Colon (tissue), 2 donors: ENCODE results near the gene OPCML.

Experiments
- FAIRE-seq: peaks from 2 replicates; lab custom pipeline; 2012; peaks lifted over from hg19 to GRCh38; lab: Jason Lieb, UNC
- donor health status: control.
- donor health status: control.

Gene OPCML

DNA sequence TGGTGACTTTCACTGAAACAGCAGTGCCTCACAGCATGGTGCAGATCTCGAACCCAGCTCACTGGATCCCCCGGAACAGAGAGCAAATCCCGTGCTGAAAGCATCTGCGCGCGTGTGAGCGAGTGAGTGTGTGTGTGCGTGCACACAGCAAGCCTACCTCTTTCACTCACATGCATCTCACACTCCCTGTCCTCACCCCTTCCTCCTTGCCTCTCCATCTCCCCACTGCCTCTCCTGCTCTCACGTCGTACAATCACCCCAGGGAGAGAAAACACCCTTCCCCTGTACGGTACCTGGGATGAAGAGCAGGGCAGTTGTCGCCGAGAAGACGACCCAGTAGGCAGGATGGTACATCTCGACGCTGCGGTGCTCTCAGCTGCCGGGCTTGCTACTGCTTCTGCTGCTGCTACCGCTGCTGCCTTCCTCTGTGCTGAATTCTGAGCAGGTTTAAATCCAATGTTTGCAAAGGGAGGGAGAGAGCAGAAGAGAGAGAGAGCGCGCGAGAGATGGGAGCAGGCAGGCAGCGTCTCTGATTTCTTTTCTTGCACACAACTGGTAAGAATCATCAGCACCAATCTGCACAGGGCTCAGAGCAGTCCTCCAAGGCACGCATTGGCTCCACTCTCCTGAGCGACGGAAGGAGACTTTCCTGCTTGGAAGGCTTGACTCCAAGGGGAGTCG lies at the start of gene OPCML:
Gene OPCML (minus strand): TSS at position 531 of the 681 bp plus-strand sequence.
- no peak for FAIRE-seq

DNA sequence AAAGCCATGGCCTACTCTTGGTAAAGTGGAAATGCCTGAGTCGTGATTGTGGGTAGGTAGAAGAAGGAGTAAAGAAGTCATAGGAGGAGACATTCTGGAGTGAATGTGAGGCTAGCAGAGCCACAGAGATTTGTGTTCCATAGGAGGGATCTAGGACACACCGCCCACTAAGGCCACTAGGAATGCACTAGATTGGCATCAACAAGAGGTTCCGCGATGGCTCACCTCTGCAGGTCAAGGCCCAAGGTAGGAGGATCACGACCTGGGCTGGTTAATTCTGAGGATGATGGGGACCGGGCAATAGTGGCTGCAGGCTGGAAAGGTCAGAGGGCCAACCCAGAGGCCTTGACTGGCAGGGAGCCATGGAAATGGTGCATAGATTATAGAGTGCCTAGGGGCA lies 48.8 kb upstream of the OPCML start:
- no peak for FAIRE-seq

DNA sequence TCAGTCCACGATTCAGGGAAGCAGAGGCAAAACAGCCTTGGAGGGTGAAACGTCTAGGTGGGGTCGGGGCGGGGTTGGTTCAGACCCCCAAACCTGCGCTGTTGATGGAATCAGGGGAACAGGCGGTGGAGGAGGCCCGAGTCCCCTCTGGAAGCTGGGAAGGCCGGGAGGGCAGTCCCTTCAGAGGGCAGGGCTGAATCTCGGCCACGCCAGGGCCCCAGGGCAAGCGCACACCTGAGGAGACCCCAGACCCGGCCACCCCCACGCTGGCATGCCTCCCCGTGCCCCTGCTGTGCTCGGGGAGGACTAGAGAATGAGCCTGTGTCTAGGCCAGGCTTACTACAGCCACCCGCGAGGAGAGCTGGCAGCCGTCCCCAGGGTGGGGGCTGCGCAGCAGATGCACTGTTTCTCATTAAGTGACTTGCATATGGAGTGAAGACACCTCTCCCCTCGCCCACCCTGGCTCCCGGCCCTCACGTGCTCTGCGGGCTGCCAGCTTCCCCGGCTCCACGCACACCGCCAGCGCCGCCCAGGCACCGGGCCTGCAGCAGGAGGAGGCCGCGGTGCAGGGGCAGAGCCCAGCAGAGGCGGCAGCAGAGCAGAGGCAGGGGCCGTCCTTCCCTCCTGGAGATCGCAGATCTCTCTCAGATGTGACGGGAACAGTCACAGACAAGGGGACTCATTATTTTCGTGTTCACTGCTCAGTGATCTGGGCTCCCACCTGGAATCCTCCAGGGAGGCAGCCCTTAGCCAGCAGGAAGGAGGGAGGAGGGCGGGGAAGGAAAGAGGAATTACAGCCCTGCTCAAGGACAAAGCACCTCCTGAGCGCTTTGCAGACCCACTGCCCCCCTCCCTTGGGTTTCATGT lies 47.1 kb upstream of the OPCML start:
- FAIRE-seq, result no peak

DNA sequence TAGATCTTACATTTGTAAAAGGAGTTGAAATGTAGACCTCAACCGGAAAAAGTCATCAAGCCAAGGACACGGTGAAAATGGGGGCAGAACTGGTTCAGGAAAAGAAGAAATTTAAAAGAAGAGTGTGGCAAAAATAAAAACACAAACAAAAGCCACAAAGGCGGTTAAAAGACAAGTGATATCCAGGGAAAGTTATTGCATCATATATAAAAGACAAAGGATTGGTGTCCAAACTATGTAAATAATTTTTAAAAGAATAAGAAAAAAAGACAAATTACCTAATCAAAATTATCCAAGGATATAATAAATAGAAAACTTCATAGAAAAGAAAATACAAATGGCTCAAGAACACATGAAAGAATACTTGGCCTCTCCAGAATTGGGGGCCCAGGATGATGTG lies 45.1 kb upstream of the OPCML start:
- no peak for FAIRE-seq

DNA sequence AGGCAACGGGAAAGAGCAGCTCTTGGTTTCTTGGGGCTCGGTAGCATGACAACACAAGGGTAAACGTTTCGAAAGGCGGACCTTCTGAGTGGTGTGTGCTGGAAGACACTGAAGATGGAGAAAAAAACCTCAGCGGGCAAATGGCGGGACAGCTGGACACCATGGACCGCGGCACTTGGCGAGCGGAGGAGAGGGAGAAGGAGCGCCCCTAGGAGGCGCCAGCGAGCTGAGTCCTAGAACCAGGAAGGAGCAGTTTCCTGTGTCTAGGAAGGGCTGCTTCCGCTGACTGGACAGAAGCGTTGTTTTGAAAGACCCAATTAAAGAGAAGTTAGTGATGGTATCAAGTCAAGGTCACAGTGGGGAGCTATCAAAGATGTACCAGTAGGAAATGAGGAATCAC lies 44.0 kb upstream of the OPCML start:
- no peak for FAIRE-seq

DNA sequence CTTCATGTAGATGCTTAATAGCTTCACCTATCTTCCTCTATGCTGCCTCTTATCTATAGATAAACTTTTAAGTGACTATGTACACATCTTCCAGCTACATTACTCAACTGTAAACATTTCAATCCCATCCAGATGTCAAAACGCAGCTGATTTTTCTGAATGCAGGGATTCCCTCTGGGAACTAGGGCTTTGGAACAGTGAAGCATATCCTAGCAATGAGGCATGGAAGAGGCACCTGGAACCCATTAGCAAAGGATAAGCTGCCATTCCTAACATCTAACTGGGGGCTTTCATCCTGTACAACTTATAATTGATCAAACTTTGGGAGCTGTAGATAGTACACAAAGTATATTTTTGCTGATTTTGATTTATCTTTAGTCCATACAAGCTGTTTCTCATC lies 40.8 kb upstream of the OPCML start:
- FAIRE-seq, result no peak

DNA sequence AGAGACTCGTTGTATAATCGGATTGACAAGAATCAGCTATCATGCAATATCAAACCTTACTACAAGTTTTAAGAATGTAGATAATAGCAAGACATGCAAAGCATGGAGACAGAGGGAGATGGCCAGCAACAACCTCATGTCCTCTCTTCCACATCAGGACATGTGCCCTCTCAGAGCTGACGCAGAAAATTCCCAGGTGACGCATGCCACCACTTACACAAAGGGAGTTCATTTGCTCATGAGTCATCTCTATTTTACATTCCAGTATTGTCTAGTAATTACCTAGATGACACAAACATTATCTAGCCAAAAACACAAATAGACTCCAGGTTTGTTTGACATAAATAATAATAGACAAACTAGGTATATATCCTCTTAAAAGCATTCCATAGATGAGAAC lies 38.1 kb upstream of the OPCML start:
- no peak for FAIRE-seq

DNA sequence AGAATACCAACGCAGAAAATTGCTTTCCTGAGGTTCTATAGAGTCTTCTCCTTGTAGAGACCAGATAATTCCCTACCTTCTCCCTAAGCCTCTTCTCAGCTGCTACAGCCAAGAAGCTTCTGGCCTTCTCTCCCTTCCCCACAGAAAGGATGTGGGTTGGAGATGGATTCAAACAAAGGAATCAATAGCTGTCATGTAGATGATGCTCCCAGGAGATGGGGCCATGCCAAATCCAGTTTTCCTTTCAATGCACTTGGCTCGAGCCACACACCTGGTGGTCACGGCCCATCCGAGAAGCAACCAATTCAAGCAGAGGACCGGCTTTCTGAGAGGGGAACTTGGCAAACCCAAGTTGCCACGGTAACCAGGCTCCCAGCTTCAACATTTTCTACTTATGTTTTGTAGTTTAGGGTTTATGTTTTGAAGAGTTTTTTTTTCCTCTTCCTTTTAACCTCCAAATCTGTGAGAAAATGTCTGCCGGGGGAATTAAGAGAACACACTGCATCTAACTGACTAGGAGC lies 31.3 kb upstream of the OPCML start:
- FAIRE-seq, result no peak

DNA sequence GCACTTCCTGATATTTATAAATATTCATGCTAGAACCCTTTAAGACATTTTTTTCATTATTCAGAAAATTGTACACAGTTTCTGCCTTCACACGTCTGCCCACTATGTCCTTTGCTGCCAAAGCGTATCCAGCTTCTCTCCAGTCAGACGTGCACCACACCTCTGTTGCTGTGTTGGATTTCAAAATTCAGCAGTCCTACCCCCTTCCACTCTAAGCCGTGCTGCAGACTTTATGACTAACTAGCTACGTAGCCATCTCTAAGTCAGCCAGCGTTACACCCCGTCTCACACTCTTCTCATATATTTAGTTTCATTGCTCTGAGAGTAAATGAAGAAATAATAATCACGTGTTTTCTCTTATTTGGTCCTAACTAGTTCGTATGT lies 28.2 kb upstream of the OPCML start:
- no peak for FAIRE-seq

DNA sequence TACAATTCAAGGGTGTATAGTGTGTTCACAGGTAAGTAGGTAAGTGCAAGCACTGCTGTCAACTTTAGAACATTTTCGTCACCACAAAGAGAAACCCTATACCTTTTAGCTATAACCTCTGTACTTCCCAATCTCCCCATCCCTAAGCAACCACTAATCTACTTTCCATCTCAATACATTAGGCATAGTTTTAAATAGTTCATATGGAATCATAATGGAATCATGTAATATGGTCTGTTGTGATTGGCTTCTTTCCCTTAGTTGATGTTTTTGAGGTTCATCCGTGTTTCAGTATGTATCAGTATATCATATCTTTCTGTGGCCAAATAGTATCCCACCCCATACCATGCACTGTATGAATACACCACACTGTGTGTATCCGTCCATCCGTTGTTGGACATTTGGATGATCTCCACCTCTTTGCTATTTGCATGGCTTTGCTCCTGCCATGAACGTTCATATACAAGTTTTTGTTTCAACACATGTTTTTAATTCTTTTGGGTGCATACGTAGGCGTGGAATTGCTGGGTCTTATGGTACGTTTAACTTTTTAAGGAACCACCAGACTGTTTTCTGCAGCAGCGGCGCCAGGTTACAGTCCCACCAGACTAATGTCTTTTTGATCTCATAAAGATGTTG lies 27.7 kb upstream of the OPCML start:
- no peak for FAIRE-seq

DNA sequence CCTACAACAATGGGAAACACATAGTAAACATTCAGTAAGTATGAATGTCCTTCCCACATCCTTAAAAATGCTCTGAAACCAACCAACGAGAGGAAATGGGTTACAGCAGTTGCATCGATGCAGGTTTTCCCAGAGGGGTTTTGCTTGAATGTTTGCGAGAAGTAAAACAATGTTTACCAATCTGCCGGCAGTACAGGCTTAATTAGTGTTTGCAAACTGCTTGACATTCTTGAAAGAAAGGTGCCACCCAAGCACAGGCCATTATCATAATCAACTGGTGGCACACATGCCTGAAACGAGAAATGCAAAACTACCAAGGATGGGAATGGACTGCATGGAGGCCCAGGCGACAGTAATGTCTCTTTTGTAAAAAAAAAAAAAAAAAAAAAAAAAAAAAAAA lies 27.1 kb upstream of the OPCML start:
- FAIRE-seq, result no peak

DNA sequence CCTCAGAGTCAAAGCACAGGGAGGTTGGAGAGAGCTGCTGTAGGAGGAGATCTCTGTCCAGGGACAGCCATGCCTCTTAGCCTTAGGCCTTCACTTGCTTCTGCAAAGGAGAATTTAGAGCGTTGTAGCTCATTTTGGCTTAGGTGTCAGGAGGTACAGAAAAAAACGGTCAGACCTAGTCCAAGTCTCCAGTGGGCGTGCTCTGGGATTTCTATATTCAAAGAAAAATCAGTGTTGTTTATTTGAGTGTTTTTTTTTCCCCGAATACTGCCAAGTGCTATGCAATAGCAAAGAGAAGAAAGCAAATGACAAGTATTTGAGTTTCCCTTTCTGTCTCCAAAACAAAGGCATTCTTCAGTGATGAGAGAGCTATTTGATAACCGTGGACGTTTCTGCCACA lies 22.7 kb upstream of the OPCML start:
- FAIRE-seq, result no peak

DNA sequence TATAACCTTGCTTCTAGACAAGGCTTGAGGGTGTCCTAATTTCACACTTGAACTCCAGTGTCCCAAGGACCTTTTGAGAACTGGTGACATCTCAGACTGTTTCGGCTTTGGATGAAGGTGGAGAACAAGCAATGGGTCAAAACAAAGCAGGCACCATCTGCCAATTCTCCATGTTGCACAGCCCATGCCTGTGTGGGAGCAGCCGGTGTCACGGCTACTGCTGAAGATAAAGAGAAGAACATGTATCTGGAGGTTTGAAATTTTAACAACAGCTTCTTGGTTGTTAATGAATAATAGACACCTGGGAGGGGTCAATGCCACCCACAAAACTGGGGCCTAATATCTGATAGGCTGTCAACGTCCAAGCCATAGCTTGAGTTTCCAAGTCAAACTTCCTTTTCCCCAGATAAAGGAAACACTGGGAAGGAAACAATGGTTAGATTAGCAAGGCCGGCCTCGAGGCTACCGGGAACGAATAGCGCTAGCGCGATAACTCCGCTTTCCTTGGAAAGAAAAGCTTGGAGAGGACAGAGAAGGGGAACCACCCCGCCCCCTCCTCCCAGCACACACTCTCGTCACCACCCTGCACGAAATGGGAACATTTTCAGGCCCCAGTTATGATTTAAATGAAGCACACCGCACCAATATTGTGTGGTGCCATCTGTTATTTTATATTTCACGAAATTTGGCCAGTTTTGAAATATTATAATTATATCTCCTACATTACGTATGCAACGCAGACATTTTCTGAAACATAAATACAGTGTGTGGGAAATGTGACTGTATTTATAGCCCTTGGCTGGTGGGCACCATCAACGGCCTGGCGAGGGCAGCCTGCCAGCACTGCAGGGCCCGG lies 21.8 kb upstream of the OPCML start:
- no peak for FAIRE-seq

DNA sequence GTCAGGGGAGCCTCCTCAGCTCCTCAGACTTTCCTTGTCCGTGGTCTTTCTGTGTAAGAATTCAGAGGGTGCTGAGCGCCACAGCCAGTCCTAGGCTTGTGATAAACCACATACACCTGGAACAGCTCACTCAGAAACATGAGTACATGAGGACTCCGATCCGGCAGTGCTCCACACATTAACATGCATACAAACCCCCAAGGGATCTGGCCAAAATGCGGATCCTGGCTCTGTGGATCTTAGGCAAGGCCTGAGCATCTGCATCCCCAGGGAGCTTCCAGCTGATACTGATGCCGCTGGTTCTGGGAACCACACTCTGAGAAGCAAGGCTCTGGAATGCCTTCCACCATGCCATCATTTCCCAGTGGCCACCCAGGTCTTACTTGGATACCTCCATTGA lies 20.6 kb upstream of the OPCML start:
- FAIRE-seq, result no peak

DNA sequence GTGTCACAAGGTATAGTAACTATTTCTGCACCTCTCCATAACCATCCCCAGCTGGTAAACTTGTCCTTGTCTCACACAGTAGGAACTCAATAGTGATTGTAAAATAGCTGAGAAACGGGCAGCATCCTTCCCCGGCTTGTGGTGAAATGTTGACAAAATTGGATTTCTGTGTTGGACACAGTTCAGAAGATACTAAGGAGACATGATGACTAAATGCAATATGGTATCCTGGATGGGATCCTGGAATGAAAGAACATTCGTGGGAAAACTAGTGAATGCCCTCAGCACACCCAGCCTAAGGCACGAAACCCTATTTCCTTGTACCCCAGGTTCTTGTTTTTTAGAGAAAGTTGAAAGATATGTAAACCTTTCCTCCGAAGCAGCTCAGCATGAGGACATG lies 18.8 kb upstream of the OPCML start:
- FAIRE-seq, result no peak

DNA sequence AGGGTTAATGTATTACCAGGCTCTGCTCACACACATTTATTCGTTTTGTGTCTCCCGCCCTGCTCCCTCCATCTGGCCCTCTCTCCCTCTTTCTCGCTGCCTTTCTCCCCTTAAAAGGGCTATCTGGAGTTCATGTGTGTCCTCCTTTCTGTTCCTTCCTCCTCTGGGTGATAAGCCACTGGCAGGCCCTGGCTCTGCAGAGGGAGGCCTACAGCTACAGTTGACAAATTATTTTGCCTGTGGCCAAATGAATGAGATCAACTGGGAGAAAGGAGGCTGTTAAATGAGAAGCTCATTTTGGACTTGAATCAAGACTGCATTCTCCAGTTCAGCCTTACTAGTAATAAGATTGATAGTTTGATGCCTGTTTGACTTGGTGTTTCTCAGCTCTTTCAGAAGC lies 17.5 kb upstream of the OPCML start:
- no peak for FAIRE-seq

DNA sequence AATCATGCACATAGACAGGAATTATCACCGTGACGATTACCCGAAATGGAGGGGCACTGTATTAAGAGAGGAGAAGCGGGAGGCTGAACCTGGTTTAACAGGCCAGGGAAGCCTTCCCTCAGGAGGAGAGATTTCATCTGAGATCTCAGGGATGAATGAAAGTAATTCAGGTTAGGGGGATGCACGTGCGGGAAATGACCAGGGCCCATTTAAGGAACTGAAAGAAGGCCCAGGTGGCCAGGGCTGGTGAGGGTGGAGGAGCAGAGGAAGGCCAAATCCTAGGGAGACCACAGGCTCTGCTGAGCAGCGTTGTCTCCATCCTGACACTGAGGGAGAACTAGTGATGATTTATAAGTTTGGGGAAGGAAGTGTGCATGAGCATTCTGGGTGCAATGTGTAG lies 16.3 kb upstream of the OPCML start:
- no peak for FAIRE-seq

DNA sequence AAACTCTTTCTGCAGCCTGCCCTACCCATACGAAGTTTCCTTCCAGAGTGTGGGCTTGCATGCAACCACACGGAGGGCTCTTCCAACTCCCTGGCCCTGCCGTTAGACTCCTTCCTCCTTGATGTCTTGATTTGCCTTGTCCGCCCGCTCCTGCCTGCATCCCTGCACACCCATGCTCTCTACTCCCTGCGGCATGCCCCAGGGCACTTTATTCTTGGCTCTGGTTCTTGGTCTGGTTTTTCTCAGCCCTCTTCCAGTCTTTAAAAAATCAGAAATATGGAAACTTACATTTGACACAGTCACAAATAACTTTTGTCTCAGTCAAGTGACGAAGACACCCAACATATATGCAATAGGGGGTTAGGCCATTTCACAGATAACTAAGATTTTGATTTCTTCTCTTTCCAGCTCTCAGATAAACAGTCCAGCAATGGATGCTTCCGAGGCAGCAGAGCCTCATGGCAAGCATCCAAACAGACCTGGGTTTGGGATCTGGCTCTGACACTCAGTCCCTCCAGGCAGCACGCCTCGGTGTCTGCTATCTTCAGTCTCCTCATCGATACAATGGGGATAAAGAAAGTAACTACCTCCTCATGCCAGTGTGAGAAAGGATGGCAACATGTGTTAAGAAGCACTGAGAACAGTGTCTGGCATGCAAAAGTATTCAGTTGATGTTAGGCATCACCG lies 15.7 kb upstream of the OPCML start:
- FAIRE-seq, result no peak

DNA sequence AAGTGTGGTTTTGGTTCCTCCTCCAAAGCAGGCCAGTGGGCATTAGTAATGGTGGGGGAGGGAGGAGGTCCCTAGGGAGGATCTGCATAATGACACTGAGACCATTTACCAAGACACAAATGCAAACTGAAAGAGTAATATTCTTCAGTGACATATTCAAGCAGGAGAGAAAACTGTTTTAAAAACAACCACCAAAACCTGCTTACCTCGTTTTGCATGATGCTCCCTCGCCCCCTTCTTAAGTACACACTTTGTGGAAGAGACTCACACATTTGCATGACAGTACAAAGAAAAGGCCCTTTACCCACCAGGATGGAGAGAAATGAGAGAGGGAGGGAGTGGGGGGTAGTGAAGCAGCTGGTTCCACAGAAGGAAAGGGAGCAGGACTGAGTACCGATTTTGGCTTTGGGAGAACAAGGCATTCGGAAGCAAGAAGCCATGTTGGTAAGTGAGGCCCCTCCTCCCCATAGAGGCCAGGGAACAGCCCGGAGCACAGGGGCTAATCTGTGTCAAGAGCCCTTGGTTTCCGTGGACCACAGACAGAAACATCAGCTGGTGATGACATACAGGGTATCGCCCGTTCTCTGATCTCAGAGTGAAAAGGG lies 13.0 kb upstream of the OPCML start:
- no peak for FAIRE-seq

DNA sequence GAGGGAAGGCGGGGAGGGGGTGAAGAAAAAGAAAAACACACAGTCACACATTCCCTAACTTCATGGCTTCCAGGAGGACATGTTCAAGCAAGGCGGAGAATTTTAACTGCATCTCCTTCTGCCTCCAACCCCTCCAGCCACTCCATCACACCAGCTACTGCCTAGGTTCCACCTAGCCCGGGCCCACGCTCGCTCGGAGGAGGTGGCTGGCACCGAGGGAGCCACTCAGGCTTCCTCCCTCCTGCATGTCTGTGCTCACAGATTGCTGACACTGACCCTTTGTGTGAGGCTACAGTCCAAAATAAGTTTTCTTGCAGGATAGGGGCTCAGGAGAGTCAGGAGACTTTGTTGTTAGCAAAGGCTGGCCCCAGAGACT lies 9.4 kb upstream of the OPCML start:
- FAIRE-seq, result no peak

DNA sequence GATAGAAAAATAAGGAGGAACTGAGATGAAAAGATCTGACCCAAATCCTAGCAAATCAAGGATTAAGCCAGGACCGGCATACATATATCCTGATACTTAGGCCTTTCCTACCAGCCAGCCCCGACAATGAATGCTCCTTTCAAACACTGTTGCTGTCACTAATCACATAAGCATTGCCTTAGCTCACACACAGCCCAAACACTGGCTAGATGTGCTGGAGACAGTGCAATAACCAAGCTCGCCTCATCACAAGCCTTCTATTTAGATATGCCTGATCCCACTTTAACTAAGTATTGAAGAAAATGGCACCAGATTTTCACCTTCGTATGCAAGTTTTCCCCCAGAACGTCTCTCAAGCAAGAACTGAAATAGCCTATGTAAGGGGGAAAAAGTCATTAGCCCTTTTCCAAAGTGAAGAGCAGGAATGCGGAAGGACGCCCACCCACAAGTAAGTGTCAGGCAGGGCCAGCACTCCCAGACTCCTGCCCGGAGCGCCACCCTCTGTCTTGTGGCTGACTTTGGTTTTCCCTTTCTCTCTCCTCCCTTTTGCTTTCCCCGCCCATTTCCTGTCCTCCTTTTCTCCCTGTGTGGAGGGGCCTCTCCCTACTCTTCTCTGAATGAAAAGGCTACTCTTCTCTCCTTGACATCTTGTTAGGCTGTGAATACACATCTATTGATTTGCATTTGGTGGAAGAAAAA lies 8.9 kb upstream of the OPCML start:
- FAIRE-seq, result no peak
